GM23248 (cell line): ENCODE measurements around the gene HOXA6.

Experiments
- EZH2 ChIP-seq: fragments of 200-600 bp; sonication (generic); IDR thresholded peaks from 2 replicates; pipeline ENCODE4 v1.6.1; 2018; ENCODE audit warnings: antibody characterized with exemption, mild to moderate bottlenecking; ENCODE audit not compliant: insufficient read depth, poor library complexity, severe bottlenecking
- EZH2phosphoT487 ChIP-seq: fragments of 200-600 bp; sonication (generic); IDR thresholded peaks from 2 replicates; pipeline ENCODE4 v1.6.1; 2018; ENCODE audit warnings: antibody characterized with exemption, moderate library complexity, mild to moderate bottlenecking, low read depth; ENCODE audit not compliant: insufficient read depth

GRCh38 chr7:27160546-27161213, 13.1 kb upstream of the HOXA6 start:
- TF ChIP-seq EZH2 (no peak), EZH2phosphoT487 (no peak)
